ENCODE results near the gene OAF.
"Not testable (repeated sequence)": the region's sequence is repeated elsewhere in the genome, so short reads cannot be mapped to it uniquely, and the experiment has no call there.

DNA sequence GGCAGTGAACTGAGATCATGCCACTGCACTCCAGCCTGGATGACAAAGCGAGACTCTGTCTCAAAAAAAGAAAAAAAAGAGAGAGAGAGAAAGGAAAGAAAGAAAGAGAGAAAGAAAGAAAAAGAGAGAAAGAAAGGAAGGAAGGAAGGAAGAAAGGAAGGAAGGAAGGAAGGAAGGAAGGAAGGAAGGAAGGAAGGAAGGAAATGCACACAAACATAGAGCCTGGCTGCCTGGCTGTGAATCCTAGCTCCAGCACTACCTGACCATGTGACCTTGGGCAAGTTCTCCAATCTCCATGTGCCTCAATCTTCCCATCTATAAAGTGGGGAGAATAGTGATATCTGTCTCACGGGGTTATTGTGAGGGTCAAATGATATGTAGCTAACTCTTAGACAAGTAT lies 63.1 kb downstream of the OAF start:
- TF ChIP-seq, protein P1, sequence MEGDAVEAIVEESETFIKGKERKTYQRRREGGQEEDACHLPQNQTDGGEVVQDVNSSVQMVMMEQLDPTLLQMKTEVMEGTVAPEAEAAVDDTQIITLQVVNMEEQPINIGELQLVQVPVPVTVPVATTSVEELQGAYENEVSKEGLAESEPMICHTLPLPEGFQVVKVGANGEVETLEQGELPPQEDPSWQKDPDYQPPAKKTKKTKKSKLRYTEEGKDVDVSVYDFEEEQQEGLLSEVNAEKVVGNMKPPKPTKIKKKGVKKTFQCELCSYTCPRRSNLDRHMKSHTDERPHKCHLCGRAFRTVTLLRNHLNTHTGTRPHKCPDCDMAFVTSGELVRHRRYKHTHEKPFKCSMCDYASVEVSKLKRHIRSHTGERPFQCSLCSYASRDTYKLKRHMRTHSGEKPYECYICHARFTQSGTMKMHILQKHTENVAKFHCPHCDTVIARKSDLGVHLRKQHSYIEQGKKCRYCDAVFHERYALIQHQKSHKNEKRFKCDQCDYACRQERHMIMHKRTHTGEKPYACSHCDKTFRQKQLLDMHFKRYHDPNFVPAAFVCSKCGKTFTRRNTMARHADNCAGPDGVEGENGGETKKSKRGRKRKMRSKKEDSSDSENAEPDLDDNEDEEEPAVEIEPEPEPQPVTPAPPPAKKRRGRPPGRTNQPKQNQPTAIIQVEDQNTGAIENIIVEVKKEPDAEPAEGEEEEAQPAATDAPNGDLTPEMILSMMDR (IDR thresholded peaks at IDR 0.05), result not testable (repeated sequence)
- TF ChIP-seq EP300 (IDR thresholded peaks at IDR 0.05), result not testable (repeated sequence)
